Esophagus muscularis mucosa (tissue), 4 donors: ENCODE results near the gene PRR5L.

Source experiments
- EP300 ChIP-seq: sonication (generic); formaldehyde crosslinking; IDR thresholded peaks from one replicate; pipeline ENCODE4 v1.6.1; 2017; ENCODE audit warnings: antibody characterized with exemption
- POLR2A ChIP-seq: fragments of 450-650 bp; IDR thresholded peaks from one replicate; pipeline ENCODE4 v1.6.1; 2017; ENCODE audit warnings: antibody characterized with exemption, moderate library complexity, mild to moderate bottlenecking, low read depth
- TF ChIP-seq, protein P1 (sequence below), 3 experiments: fragments of 200-600 bp in 2 of 3; fragments of 450-650 bp in 1 of 3; sonication (generic) in 2 of 3; IDR thresholded peaks; one replicate each; pipeline ENCODE4 v1.5.1; 2017 to 2019; ENCODE audit warnings: antibody characterized with exemption in 3 of 3, mild to moderate bottlenecking in 2 of 3, moderate library complexity in 1 of 3

DNA sequence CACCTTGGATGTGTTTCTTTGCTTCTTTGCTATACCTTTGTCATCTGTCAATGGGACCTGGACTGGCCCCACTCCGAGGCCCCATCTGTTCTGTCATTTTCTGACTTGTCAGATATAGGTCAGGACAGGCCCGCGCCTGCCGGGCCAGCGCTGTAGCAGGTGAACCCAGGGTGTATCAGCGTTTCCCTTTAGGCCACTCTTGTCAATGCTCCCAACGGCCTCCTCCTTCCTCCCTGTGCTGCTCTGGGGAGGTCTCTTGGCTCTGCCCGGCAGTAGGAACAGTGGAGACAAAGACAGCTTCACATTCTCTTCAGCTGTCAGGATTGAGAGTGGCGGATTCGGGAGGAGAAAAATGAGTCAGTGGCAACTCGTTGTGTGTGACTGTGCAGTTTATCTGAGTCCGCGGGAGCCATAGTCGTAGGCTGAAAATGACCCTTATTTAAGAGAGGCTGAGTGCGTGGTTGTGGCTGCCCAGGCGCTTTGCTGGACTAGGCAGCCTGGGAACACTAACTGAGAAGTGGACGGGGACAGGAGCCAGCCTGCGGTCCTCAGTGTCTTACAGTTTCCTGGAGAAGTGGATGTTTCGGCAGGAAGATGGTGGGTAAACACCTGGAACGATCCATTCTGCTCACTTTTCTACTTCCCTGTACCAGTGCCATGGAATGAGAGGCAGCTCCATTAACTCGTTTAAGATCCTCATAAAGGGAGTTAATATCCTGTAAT lies 102.3 kb downstream of the PRR5L start:
- TF ChIP-seq, protein P1, sequence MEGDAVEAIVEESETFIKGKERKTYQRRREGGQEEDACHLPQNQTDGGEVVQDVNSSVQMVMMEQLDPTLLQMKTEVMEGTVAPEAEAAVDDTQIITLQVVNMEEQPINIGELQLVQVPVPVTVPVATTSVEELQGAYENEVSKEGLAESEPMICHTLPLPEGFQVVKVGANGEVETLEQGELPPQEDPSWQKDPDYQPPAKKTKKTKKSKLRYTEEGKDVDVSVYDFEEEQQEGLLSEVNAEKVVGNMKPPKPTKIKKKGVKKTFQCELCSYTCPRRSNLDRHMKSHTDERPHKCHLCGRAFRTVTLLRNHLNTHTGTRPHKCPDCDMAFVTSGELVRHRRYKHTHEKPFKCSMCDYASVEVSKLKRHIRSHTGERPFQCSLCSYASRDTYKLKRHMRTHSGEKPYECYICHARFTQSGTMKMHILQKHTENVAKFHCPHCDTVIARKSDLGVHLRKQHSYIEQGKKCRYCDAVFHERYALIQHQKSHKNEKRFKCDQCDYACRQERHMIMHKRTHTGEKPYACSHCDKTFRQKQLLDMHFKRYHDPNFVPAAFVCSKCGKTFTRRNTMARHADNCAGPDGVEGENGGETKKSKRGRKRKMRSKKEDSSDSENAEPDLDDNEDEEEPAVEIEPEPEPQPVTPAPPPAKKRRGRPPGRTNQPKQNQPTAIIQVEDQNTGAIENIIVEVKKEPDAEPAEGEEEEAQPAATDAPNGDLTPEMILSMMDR (IDR thresholded peaks at IDR 0.05), result no peak
- TF ChIP-seq POLR2A (no peak), EP300 (no peak)
